ENCODE measurements around the gene CFL1.
"Not testable (repeated sequence)": the region's sequence is repeated elsewhere in the genome, so short reads cannot be mapped to it uniquely, and the experiment has no call there.

Gene CFL1

DNA sequence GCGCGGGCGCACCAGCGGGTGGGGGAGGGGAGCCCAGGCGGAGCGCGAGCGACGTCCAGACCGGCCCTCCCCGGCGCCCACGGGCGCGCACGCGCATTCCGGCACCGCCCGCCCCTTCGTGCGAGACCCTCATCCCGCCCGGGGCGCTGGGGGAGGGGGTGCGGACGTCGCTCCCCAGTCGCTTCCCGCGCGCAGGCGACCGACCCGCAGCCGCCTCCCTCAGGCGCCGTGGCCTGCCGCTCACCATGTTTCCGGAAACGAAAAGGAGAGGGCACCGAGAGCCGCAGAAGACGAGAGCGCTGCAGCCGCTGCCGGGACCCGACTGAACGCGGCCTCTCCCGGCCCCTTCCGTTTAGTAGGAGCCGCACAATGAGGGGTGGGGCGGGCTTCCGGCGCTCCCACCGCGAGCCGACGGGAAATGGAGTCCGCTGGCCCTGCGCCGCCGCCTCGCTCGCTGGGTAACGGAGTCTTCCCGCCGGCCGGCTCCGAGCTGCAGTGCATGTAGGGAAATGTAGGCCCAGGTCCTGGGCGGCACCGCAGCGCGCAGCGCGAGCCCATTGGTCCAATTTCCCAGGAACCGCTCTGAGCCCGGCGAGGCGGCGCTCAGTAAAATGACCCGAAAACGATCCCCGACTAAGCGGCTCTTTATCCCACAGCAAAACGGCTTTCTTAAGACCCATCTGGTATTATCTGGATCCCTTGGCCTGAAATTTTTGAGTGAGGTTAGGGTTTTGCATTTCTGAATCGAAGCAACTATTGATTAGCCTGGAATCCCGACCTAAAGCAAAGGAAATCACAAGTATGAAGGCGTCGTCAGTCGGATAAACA is at the start of gene CFL1:
CFL1 (minus strand) TSS at position 328 of the 828 bp plus-strand sequence; CDS start at position 247, 81 bp downstream.
- DNase-seq (ENCODE audit: low spot score): peak; percentile 95

DNA sequence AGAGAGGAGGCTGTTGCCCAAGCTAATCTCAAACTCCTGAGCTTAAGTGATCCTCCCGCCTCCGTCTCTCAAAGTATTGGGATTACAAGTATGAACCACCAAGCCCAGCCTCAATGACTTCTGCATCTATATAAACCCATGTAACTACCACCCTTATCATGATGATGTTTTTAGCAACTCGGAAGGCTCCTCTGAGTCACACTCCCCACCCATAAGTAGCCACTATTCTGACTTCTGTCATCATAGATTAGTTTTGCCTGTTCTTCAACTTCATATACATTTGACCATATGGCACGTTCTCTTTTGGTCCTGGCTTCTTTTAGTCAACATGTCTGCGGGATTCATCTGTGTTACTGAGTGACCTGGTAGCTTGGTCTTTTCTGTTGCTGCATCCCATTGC is 48.6 kb upstream of the CFL1 start:
- DNase-seq (ENCODE audit: low spot score): peak; percentile 85

DNA sequence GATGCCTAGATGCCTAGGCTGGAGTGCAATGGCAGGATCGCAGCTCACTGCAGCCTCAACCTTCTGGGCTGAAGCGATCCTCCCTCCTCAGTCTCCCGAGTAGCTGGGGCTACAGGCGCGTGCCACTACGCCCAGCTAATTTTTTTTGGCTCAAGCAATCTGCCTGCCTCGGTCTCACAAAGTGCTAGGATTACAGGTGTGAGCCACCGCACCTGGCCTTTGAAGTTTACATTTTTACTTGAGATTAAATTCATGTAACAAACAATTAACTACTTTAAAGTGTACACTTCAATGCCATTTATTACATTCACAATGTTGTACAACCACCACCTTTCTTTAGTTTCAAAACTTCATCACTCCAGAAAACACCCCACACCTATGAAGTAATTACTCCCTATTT is 45.7 kb upstream of the CFL1 start:
- no peak for DNase-seq (ENCODE audit: low spot score)

- no peak for DNase-seq (ENCODE audit: low spot score)
Observed at GRCh38 chr11:65903068-65903481, 45.1 kb upstream of the CFL1 start.

DNA sequence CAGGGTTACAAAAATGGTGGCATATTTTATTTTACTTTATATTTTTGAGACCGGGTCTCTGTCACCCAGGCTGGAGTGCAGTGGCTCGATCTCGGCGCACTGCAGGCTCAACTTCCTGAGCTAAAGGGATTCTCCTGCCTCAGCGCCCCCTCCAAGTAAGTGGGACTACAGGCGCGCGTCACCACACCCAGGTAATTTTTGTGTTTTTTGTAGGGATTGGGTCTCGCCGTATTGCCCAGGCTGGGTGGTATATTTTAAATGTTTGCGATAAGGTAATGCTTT is 42.9 kb upstream of the CFL1 start:
- no peak for DNase-seq (ENCODE audit: low spot score)

- peak; percentile 91 for DNase-seq (ENCODE audit: low spot score)
Observed at GRCh38 chr11:65900125-65900898, 42.3 kb upstream of the CFL1 start, which contains the start of gene FOSL1. TSS of gene FOSL1 (minus strand) at chr11:65900388. CDS start at chr11:65900339, 49 bp downstream.

DNA sequence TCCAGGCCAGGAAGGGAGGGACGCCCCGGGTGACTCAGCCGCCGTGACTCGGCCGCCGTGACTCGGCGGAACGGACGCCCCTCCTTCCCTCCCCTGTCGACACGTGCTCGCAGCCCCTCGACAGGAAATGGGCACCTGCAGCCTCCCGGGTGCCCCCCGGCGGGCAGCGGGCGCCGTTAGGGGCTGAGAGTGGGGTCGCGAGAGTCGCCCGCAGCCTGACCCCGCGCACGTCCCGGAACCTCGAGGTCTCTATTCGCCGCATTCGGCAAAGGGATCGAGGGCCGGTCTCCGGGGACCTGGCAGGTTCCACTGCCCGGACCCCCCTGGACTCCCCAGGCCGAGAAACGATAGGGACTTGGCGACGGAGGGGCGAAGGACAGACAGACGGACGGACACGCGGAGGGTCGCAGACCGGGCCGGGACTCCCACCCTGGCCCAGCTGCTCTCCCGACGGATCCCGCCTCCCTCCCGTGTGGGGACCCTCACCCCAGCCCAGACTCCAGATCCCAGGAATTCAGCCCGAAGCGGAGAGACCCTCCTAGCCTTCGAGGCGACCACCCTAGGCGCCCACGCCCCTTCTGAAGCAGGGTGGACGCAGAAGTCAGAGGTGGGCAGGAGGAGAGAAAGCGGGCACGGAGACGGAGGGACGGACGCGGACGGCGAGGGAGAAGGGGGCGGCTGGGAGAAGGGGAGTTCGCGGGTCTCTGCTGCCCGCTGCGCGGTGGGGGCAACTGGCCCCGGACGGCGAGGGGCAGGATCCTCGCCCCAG is 41.6 kb upstream of the CFL1 start:
- peak; percentile 85 for DNase-seq (ENCODE audit: low spot score)

GRCh38 chr11:65898656-65899355 is 40.8 kb upstream of the CFL1 start:
- DNase-seq (ENCODE audit: low spot score): no peak

- no peak for DNase-seq (ENCODE audit: low spot score)
Observed at GRCh38 chr11:65897020-65897471, 39.1 kb upstream of the CFL1 start.

GRCh38 chr11:65896034-65896999 is 38.3 kb upstream of the CFL1 start:
- no peak for DNase-seq (ENCODE audit: low spot score)

DNA sequence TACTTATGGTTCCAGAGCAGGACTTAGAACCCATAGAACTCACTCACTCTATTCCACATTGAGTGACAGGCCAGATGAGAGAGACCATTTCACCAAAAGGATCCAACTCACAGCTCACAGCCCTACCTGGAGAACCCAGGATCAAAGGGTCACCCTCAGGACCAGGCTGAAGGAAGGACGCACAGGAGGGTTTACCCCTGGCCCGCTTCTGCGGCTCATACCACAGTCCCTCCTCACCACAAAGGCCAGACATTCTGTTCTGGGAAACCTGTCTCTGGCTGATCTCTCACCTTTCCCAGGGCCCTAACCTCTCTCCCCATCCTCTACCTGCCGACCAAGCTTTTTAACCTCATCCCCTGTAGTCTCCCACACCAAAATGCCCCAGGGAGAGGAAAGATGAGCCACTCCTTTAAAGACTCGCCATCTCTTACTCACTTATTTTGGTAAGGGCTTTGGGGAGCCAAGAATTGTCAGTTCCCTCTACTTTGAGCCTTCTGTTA is 37.6 kb upstream of the CFL1 start:
- DNase-seq (ENCODE audit: low spot score): no peak

DNA sequence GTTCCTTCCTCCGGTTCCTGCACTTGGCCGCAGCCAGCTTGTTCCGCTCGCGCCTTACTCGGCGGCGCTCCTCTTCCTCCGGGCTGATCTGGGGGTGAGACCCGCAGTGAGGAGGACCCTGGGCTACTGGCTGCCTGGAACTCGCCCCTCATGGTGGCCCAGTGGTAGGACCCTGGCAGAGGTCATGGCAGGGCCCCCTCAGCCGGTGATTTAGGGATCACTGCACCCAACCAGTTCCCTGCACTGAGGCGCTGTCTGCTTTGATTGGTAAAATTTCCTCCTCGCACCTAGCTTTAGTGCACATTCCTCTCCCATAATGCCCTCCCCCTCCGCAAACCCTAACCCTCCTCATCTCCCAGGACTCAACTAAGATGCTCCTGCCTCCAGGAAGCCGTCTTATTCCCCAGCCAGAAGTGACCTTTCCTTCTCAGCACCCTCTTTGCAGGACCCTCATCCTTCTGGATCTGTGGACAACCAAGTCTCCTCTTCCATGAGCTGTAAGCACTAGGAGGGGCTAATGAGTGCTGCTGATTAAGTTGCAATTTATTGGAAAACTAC is 36.1 kb upstream of the CFL1 start:
- no peak for DNase-seq (ENCODE audit: low spot score)

DNA sequence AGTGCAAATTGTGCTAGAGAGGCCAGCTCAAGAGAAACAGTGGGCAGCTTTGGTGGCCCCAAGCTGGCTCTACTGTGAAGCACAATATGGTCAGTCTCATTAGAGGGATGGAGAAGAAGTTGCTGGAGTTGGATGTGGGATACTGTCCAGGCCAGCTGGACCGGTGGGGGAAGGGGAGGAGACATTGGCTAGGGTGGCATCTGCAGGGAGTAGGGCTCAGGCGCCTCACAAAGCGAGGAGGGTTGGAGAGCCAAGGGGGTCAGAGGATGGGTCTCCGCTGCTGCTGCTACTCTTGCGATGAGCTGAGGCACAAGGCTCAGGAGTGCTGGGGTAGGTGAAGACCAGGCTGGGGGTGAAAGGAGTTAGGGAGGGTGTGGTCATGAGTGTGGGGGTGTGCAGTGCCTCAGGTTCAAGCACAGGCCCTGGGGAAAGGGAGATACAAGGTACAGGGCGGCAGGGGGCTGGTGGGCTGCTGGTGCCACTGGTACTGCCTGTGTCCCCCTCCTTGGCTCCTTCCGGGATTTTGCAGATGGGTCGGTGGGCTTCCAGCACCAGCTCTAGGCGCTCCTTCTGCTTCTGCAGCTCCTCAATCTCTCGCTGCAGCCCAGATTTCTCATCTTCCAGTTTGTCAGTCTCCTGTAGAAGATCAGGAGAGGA is 34.8 kb upstream of the CFL1 start:
- no peak for DNase-seq (ENCODE audit: low spot score)

- DNase-seq (ENCODE audit: low spot score): not testable (repeated sequence)
Observed at GRCh38 chr11:65892137-65892540, 34.2 kb upstream of the CFL1 start.

GRCh38 chr11:65891219-65892136 is 33.5 kb upstream of the CFL1 start:
- DNase-seq (ENCODE audit: low spot score): no peak

GRCh38 chr11:65890324-65891218 is 32.6 kb upstream of the CFL1 start, which contains the start of gene CCDC85B:
TSS of gene CCDC85B (plus strand) at chr11:65890673. CDS start at chr11:65890784, 111 bp downstream.
- DNase-seq (ENCODE audit: low spot score): peak; percentile 97

DNA sequence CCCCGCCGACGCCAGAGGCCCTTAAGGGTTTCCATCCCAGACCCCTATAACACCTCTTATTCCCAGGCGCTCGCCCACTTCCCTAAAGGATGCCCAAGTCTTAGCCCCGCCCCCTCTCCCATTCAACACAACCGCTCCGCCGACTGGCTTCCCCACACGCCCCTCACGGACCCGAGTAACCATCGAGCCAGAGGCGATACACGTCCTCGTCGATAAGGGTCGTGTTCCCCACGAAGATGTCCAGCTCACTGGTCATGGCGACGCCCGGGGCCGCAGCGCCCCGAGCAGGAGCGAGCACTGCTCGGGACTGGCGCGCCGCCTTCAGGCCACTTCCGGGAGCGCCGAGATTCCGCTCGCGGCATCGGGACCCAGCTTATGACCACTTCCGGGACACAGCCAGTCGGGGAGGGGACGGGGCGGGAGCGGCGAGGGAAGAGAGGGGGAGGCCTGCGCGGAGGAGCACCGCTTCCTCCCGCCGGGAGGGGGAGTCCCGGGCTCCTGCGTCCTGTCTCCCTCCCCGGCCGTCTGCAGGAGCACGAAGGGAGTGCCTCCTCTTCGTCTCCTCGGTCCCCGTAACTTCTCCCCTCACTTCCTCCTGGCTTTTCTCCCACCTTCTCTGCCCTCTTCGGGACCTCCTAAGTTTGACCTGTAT is 30.3 kb upstream of the CFL1 start, which contains the start of gene FIBP:
FIBP (minus strand) TSS at position 309 of the 652 bp plus-strand sequence; CDS start at position 256, 53 bp downstream.
- DNase-seq (ENCODE audit: low spot score): peak; percentile 95
